Mucosa of descending colon (tissue), 3 donors: ENCODE measurements around the gene CYSTM1. TPM values are rescaled to one million over a fixed set of nuclear protein-coding genes. Genes with fewer than 3 reads are reported as not detected.

Experiments
- ATAC-seq: fragments of 200-7000 bp; cut with Tn5 transposase; one replicate; pipeline ENCODE4 v1.9.1; 2020; ENCODE audit warnings: mild to moderate bottlenecking, moderate library complexity
- DNase-seq, 3 donors: peaks; one replicate each; pipeline ENCODE4 v3.0.0-alpha.2; 2020
- H3K36me3 ChIP-seq: fragments of 200-600 bp; one replicate; pipeline ENCODE4 v1.8.0; 2021; ENCODE audit warnings: low read depth, mild to moderate bottlenecking
- H3K4me1 ChIP-seq: fragments of 200-600 bp; one replicate; pipeline ENCODE4 v1.8.0; 2021; ENCODE audit warnings: low read depth, mild to moderate bottlenecking
- H3K4me3 ChIP-seq: fragments of 200-600 bp; one replicate; pipeline ENCODE4 v1.8.0; 2021; ENCODE audit warnings: mild to moderate bottlenecking
- H3K9me3 ChIP-seq: fragments of 200-600 bp; one replicate; pipeline ENCODE4 v1.8.0; 2021; ENCODE audit warnings: mild to moderate bottlenecking
- intact Hi-C, 2 donors: fragments of 100-400 bp; cut with DNase I in 1 of 2; cut with micrococcal nuclease in 1 of 2; formaldehyde crosslinking; loops; one replicate each; pipeline versions ENCODE4 v1.11.0 to v1.11.1; 2022; cut with DNase I, micrococcal nuclease
- total RNA-seq, 3 donors: library from RNA; stranded (reverse); fragmentation: NEBNext Ultra II Directional in 2 of 3; extraction: Animal tissue kit (Norgen Biotek cat#: 25700) in 2 of 3; gene quantifications; one replicate each; pipeline versions ENCODE4 v1.2.1 to v1.2.4, GENCODE V29; 2021 to 2023
- TF ChIP-seq, protein P1 (sequence below): fragments of 200-600 bp; IDR thresholded peaks from one replicate; pipeline ENCODE4 v1.8.0; 2022; ENCODE audit warnings: antibody characterized with exemption, mild to moderate bottlenecking
- donor health status: DM: no; HTN: no; CAD: no; lungs with moderate emphysema.
- donor health status: DM: no; HTN: no; CAD: no.
- donor health status: DM: no; HTN: yes; CAD: no.

The CYSTM1 gene
- total RNA-seq, 3 donors from 2014 or later = 76.3 to 175 (median 136) TPM

GRCh38 chr5:140136624-140137023 lies 38.4 kb upstream of the CYSTM1 start:
- intact Hi-C loops = no loop called here
- Histone ChIP-seq H3K36me3 (no peaks in the 10 kb centered on the region), H3K4me1 (no peaks in the 10 kb centered on the region), H3K4me3 (no peak overlapping the region), H3K9me3 (no peaks in the 10 kb centered on the region)
- DNase-seq (no peak), ATAC-seq (no peak)
- TF ChIP-seq, protein P1, sequence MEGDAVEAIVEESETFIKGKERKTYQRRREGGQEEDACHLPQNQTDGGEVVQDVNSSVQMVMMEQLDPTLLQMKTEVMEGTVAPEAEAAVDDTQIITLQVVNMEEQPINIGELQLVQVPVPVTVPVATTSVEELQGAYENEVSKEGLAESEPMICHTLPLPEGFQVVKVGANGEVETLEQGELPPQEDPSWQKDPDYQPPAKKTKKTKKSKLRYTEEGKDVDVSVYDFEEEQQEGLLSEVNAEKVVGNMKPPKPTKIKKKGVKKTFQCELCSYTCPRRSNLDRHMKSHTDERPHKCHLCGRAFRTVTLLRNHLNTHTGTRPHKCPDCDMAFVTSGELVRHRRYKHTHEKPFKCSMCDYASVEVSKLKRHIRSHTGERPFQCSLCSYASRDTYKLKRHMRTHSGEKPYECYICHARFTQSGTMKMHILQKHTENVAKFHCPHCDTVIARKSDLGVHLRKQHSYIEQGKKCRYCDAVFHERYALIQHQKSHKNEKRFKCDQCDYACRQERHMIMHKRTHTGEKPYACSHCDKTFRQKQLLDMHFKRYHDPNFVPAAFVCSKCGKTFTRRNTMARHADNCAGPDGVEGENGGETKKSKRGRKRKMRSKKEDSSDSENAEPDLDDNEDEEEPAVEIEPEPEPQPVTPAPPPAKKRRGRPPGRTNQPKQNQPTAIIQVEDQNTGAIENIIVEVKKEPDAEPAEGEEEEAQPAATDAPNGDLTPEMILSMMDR = no peak

DNA sequence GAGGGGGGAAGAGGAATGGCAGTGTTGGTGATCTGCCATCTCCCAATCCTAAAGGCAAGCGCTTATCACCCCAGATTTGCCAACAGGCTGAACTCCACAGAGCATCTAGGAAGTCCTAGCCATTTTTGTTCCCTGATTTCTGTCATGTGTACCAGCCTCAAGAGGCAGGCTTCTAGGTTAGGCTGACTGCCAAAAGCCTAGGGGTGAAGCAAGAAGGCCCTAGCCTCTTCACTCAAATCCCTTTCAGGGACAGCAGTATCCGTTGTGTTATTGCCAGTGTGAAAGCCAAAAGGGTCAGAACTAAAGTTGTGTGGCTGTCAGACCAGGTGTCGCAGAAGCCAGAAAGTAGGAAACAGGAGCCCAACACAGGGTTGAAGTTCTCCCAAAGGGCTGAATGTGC lies 34.6 kb upstream of the CYSTM1 start:
- no peaks in the 10 kb centered on the region for H3K4me1 ChIP-seq

GRCh38 chr5:140141241-140141640 lies 33.7 kb upstream of the CYSTM1 start:
- TF ChIP-seq, protein P1 = no peak
- Histone ChIP-seq H3K4me1 (peaks cover 3% of the 10 kb centered on the region), H3K4me3 (no peak overlapping the region), H3K36me3 (no peaks in the 10 kb centered on the region), H3K9me3 (no peaks in the 10 kb centered on the region)
- ATAC-seq = no peak
- no peak for DNase-seq
- intact Hi-C loops = no loop called here

More for the DNA sequence above, 34.6 kb upstream of the CYSTM1 start:
- Histone ChIP-seq H3K9me3 (no peaks in the 10 kb centered on the region), H3K36me3 (no peaks in the 10 kb centered on the region), H3K4me3 (no peak overlapping the region)
- ATAC-seq (no peak), DNase-seq (no peak)
- TF ChIP-seq, protein P1 = no peak
- intact Hi-C loops = no loop called here

DNA sequence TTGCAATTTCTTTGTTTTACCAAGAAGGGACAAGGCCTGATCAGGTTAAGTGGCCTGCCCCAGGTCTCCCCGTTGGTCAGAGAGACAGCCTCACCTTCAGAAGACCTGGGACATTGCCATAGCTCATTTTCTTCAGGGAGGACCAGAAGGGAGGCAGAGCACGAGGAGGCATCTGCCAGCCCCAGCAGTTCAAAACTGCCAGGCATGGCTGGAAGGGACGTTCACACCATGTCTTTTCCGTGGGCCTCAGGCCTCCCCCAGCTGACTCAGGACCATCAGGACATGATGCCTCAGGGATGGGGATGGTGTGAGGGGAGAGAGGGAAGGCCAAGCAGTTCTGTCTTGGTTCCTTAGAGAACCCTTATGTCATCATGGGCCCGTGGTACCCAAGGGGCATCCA lies 32.7 kb upstream of the CYSTM1 start:
- Histone ChIP-seq H3K4me1 (peaks cover 6% of the 10 kb centered on the region), H3K4me3 (no peak overlapping the region), H3K36me3 (no peaks in the 10 kb centered on the region), H3K9me3 (no peaks in the 10 kb centered on the region)
- DNase-seq (no peak), ATAC-seq (no peak)
- intact Hi-C loops = no loop called here
- TF ChIP-seq, protein P1 = no peak

DNA sequence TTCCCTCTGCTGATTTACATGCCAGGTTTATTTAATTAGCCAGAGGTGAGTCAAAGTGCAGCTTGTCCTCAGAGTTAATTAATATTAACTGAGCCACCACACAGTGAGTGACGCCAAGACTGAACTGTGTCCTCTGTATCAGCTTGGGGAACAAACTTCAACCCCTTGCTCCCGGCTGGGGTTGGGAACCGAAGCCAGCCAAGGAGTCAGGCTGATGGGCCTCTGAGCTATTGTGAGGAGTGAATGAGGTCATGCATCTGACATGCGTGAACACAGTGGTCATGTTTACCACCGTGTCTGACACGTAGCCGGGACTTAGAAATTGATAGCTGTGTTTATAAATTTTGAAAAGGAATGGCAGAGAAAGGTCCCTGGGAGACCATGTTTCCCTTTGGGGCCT lies 32.1 kb upstream of the CYSTM1 start:
- intact Hi-C loops = no loop called here
- no peak for ATAC-seq

More for the DNA sequence above, 32.1 kb upstream of the CYSTM1 start:
- peaks cover 6% of the 10 kb centered on the region for H3K4me1 ChIP-seq
- TF ChIP-seq, protein P1 = no peak
- no peak overlapping the region for H3K4me3 ChIP-seq
- no peak for DNase-seq
- no peaks in the 10 kb centered on the region for H3K36me3 ChIP-seq
- H3K9me3 ChIP-seq = no peaks in the 10 kb centered on the region
